ENCODE results near the gene ZC3H8.

GRCh38 chr2:112166806-112167499 lies 87.9 kb downstream of the ZC3H8 start:
- no peak for TF ChIP-seq CTCF (conservative IDR thresholded peaks at IDR 0.05; ENCODE audit: low read length)
- TF ChIP-seq EZH2phosphoT487 (IDR thresholded peaks at IDR 0.05; ENCODE audit: borderline replicate concordance), result no peak

Data from Loucy (cell line).